DMS 273 treated with DMSO at 0.1 percent for 48 hours (cell line): ENCODE results near the gene ZC3H4.

ENCODE experiments used
- DNase-seq: peaks from one replicate; lab custom pipeline; 2025; lab: John Stamatoyannopoulos, UW

Gene ZC3H4

DNA sequence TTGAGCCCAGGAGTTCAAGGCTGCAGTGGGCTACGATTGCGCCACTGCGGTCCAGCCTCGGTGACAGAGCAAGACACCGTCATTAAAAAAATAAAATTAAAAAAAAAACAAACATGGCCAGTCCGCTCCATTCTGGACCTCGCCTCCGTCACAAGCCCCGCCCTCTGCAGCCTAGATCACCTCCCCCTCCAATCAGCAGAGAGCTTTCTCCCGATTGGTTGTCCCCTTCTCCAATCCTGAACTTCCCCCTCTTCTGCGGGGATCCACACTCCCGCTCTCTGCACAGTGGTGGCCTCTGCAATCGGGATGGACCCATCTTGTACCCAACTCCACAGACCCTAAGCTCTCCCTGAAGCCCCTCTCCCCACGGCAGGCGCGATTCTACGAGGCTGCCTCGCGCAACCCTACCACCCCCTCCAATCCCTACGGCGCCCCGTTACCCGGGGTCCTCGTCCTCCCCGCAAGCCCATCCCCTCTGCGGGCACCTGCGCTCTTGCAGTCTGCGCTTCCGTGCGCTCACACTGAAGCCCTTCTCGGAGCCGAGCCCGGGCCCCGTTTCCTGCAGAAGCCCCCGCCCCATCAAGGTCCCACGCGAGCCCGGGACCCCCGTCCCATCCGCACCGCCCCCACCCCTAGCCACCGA is 65.7 kb downstream of the ZC3H4 start:
- peak; percentile 75 for DNase-seq

- DNase-seq: no peak
These were observed 66.3 kb downstream of the ZC3H4 start for GRCh38 chr19:47047272-47047762.

DNA sequence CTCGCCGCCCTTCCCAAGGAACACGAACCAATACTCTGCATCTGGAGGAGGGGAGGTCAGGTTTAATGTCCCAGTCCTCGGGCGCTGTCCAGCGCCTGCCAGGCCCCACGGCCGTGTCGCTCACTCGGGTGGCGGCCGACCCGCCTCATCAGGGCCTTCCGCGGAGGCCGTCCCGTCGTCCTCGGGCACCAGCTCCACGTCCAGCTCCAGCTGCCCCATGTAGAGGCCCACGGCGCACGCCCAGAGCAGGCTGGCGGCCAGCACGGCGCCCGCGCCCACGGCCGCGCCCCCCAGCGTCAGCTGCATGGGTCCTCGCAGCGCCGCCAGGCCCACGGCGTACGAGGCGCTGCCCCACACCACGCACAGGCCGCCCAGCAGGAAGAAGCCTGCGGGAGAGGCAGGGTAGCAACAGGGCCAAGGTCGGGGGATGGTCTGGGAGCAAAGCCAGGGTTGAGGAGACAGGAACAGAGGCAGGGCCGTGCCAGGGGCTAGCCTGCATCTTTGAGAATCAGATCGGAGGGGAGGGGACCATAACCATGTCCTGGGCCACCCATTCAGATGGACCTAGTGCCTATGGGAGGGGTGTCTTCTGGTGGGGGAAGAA is 67.6 kb downstream of the ZC3H4 start:
- DNase-seq: no peak

DNA sequence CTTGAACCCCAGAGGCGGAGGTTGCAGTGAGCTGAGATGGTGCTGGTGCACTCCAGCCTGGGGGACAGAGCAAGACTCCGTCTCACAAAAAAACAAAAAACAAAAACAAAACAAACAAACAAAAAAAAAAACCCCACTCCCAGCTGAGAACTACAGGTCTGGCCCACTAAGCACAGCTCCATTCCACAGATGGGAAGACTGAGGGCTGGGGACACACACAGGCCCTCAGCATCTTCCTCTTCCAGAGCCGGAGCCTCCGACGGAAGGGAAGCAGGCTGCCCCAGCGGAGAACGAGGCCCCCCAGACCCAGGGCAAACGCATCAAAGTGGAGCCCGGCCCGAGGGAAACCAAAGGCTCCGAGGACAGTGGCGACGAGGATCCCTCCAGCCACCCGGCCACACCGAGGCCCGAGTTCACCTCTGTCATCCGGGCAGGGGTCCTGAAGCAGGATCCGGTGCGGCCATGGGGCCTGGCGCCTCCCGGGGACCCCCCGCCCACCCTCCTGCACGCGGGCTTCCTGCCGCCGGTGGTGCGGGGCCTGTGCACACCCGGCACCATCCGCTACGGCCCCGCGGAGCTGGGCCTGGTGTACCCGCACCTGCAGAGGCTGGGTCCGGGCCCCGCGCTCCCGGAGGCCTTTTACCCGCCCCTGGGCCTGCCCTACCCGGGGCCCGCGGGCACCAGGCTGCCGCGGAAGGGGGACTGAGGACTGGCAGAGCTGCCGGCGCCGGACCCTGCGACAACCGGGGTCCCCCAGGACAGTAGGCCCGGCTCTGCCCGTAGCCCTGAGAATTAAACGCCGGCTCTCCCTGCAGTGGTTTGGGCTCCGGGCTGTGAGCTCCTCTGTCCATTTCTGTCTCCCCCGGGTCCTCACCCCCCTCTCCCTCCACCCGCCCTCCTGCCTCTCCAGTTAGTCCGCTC is 68.4 kb downstream of the ZC3H4 start:
- no peak for DNase-seq

DNA sequence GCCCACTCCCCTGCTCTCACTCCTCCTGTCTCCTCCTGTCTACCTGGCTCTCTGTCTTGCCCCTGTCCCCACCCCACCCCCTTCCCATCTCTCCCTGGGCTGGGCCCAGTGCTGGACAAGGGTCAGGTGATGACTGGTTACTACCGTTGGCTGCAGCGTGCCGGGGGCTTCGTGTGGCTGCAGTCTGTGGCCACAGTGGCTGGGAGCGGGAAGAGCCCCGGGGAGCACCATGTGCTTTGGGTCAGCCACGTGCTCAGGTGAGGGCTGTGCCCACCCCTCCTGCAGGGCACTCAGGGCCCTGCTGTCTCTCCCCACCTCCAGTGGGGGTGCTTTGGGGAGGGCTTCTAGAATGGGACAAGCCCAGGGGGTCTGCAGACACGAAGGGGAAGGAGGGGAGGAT is 72.7 kb downstream of the ZC3H4 start:
- DNase-seq: no peak

DNA sequence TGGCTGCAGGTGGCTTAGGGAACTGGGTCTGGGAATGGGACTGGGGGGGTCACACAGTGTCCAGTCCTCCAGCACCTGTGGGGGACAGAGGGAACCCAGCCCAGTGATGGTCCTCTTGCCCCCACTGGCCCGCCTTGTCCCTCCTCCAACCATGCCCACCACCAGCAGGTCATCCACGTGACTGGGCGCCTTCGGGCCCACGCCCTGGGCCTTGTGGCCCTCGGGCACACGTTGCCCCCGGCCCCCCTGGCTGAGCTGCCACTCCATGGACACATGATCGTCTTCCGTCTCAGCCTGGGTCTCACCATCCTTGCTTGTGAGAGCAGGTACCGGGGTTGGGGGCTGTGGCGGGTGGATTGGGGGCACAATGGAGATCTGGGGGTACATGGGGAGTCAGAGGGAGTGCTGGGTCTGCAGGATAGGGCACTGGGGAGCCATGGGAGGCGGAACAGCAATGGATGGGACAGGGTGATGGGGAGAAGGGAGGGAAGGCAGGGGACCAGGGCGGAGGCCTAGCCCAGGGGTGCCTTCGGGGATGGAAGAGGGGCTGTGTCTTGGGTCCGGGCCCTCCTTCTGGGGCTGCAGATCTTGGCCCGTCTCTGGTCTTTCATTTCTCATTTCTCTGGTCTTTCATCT is 74.2 kb downstream of the ZC3H4 start:
- no peak for DNase-seq

- no peak for DNase-seq
These were observed 75.8 kb downstream of the ZC3H4 start for GRCh38 chr19:47037766-47038165.

GRCh38 chr19:47036097-47036651 is 77.4 kb downstream of the ZC3H4 start:
- no peak for DNase-seq

GRCh38 chr19:47035127-47036096 is 78.2 kb downstream of the ZC3H4 start:
- peak; percentile 74 for DNase-seq

DNA sequence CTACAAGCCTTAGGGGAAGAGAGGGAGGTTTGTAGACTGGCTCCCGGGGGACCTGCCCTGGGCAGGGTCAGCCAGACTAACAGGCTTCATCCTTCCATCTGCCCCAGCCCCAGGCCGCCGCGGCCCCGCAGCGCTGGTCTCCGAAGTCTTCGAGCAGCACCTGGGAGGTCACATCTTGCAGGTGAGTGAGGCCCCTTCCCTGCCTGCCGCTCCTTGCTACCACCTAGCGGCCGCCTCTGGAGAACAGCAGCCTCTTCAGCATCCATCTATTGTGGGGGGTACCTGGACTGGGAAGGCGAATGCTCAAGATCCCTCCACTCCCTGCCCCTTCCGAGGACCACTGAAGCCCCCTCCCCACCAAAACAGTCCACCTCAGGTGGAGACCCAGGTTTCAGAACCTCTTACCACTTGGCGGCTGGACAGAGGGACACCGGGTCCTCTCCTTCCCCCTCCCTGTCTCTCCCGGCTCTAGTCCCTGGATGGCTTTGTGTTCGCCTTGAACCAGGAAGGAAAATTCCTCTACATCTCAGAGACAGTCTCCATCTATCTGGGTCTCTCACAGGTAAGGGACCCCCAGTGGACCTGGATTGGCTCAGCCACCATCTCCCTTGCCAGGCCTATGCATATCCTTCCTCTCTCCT is 81.3 kb downstream of the ZC3H4 start:
- DNase-seq: no peak

- no peak for DNase-seq
These were observed 85.4 kb downstream of the ZC3H4 start for GRCh38 chr19:47028195-47028601.

GRCh38 chr19:47027586-47028088 is 85.9 kb downstream of the ZC3H4 start:
- DNase-seq: no peak

GRCh38 chr19:47026889-47027288 is 86.7 kb downstream of the ZC3H4 start:
- no peak for DNase-seq

GRCh38 chr19:47026156-47026555 is 87.4 kb downstream of the ZC3H4 start:
- no peak for DNase-seq

GRCh38 chr19:47024502-47024901 is 89.1 kb downstream of the ZC3H4 start:
- DNase-seq: no peak

DNA sequence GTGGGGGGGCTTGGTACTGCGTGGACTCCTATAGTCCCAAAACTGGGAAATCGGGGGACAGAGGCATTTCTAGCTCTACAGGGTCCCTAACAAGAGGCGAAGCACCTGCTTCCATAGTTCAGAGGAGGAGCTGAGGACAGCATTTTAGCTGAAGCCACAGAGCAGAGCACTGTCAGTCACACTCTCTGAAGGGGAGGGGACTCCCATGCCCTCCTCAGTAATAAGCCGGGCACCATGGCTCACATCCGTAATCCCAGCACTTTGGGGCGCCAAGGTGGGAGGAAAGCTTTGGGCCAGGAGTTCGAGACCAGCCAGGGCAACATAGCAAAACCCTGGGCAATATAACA is 90.2 kb downstream of the ZC3H4 start:
- no peak for DNase-seq

DNA sequence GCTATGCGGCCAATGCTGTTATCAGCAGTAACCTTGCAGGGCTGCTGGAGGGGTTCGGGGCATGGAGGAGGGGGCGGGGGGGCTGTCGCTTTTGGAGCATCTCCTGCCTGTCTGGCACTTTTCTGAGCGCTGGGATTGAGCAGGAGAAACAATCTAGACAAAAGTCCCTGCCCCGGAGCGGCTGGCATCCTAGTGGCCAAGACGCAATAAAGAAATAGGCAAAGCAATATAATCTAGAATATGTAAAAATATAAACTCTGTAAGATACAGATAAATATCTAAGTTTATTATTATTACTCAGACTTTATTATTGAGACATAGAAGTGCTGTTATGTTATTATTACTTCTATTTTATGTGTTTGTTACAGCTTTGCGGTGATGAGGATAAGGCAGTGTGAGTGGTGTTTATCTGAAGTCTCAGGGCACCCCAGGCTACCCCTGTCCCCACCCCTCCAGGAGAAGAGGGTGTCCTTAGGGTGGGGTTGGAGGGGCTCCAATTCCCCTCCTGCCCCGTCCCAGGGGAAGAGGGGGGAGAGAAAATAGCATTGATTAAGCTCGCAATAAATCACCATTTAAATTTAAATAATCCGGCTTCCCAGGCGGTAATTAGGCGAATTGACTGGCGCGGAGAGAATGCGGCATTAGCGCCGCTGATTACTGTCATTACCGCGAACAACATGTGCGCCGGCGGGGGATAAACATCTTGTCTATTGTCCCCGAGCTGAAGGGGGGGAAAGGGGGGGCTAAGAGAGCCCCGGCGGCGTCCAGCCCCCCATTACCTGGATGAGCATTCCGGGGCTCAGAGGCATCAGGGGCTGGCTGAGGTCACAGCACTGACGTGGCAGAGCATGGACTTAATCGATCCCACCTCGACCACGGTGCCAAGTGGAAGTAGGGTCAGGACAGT is 90.8 kb downstream of the ZC3H4 start:
- DNase-seq: no peak

DNA sequence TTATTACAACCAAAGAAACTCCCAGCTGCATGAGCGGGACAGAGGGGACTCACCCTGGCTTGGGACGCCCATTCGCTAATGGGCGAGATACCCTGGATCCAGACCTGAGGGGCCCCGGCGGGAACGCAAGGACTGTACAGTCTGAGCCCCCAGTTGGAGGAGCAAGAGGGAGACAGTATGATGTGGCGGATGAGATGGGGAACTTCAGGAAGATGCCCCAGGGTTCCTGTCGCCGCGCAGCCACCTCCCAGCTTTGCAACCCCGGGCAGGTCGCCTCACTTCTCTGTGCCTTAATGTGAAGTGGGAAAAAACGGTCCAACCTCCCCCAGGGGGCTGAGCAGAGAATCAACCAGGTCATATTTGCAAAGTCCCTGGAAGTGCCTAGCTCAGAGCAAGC is 91.4 kb downstream of the ZC3H4 start:
- no peak for DNase-seq

GRCh38 chr19:47021536-47022139 is 91.9 kb downstream of the ZC3H4 start:
- DNase-seq: no peak
